Activated T-helper 2 cell treated with anti-CD3 and anti-CD28 coated beads, Interferon-gamma antibody, Interleukin-2, Interleukin-4, amounts not matched to agents 10 μg/mL and 5 μg/mL and 100 μg/mL, durations not matched to agents 14 hours and 24 hours and 36 hours (primary cell): ENCODE measurements around the gene OR2A1. TPM values are rescaled to one million over a fixed set of nuclear protein-coding genes. Genes with fewer than 3 reads are reported as not detected.
"Not testable (repeated sequence)": the region's sequence is repeated elsewhere in the genome, so short reads cannot be mapped to it uniquely, and the experiment has no call there.

Experiments
- DNase-seq: peaks from one replicate; pipeline ENCODE4 v3.0.0; 2021; ENCODE audit warnings: low spot score
- H3K27ac Mint-ChIP-seq: one replicate; pipeline ENCODE4 v1.8.0; 2021; ENCODE audit warnings: mixed read lengths
- H3K27me3 Mint-ChIP-seq: one replicate; pipeline ENCODE4 v1.8.0; 2021; ENCODE audit warnings: low read depth, mixed read lengths
- H3K36me3 Mint-ChIP-seq: one replicate; pipeline ENCODE4 v1.8.0; 2021; ENCODE audit warnings: low read depth, mixed read lengths
- H3K4me1 Mint-ChIP-seq: one replicate; pipeline ENCODE4 v1.8.0; 2021; ENCODE audit warnings: low read depth, mixed read lengths
- H3K4me3 Mint-ChIP-seq: one replicate; pipeline ENCODE4 v1.8.0; 2021; ENCODE audit warnings: low read depth, mild to moderate bottlenecking, moderate library complexity, mixed read lengths
- H3K9me3 Mint-ChIP-seq: one replicate; pipeline ENCODE4 v1.8.0; 2021; ENCODE audit warnings: mixed read lengths
- intact Hi-C: fragments of 100-400 bp; cut with micrococcal nuclease; formaldehyde crosslinking; loops from one replicate; pipeline ENCODE4 v1.15.1; 2023
- total RNA-seq: library from RNA; stranded (reverse); gene quantifications from 2 replicates; pipeline ENCODE4 v1.2.3, GENCODE V29; 2022

OR2A1 gene
- total RNA-seq, 1 donor from 2014 or later: not detected

- H3K36me3 Mint-ChIP-seq, H3K4me1 Mint-ChIP-seq, H3K9me3 Mint-ChIP-seq, intact Hi-C loops, H3K27me3 Mint-ChIP-seq, H3K27ac Mint-ChIP-seq, H3K4me3 Mint-ChIP-seq, DNase-seq: not testable (repeated sequence)
Measured at GRCh38 chr7:144302578-144303303, 9.5 kb upstream of the OR2A1 start.

DNA sequence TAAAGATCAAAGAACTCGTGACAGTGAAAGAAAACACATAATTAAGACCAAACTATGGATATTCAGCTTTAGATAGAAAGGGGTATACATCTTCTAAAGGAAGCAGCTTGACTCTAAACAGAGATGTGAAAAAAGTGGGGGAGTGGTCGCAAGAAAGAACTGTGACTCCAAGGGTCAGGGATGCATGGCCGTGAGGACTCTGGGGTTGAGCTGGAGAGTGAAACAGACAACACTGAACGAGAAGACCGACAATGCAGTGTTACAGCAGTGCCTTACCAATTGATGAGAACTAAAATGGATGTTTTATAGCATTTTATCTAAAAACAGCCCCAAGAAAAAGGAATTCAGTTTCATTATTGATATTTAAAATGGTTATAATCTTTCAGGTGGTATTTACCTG is 8.6 kb upstream of the OR2A1 start:
- H3K4me1 Mint-ChIP-seq, intact Hi-C loops, H3K36me3 Mint-ChIP-seq, H3K27ac Mint-ChIP-seq, H3K9me3 Mint-ChIP-seq, H3K4me3 Mint-ChIP-seq, DNase-seq, H3K27me3 Mint-ChIP-seq: not testable (repeated sequence)

- H3K36me3 Mint-ChIP-seq, H3K27ac Mint-ChIP-seq, H3K4me3 Mint-ChIP-seq, H3K9me3 Mint-ChIP-seq, intact Hi-C loops, DNase-seq, H3K27me3 Mint-ChIP-seq, H3K4me1 Mint-ChIP-seq: not testable (repeated sequence)
Measured at GRCh38 chr7:144305156-144305555, 7.1 kb upstream of the OR2A1 start.

DNA sequence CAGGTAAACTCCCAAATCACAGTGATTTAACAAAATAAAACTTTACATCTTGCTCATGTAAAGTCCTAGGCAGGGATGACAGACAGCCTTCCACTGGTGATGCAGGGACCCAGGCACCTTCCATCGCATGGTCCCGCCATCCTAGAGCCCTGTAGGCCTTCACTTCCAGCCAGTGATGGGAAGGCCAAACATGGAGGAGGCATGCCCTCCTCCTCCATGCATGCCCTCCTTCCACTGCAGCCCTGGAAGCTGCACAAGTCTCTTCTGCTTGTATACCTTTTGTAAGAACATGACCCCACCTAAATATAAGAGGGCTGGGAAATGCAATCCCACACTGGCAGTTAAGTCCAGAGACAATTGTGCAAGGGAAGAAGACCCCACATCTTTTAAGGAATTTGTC is 2.5 kb upstream of the OR2A1 start:
- H3K4me1 Mint-ChIP-seq, H3K36me3 Mint-ChIP-seq, H3K4me3 Mint-ChIP-seq, H3K27ac Mint-ChIP-seq, H3K27me3 Mint-ChIP-seq, DNase-seq, intact Hi-C loops, H3K9me3 Mint-ChIP-seq: not testable (repeated sequence)

- H3K4me1 Mint-ChIP-seq, intact Hi-C loops, DNase-seq, H3K27ac Mint-ChIP-seq, H3K4me3 Mint-ChIP-seq, H3K36me3 Mint-ChIP-seq, H3K9me3 Mint-ChIP-seq, H3K27me3 Mint-ChIP-seq: not testable (repeated sequence)
Measured at GRCh38 chr7:144311218-144311617, 1.0 kb upstream of the OR2A1 start.

- H3K27me3 Mint-ChIP-seq, H3K36me3 Mint-ChIP-seq, intact Hi-C loops, H3K4me1 Mint-ChIP-seq, H3K27ac Mint-ChIP-seq, H3K9me3 Mint-ChIP-seq, DNase-seq, H3K4me3 Mint-ChIP-seq: not testable (repeated sequence)
Measured at GRCh38 chr7:144317537-144317936, 5.3 kb downstream of the OR2A1 start.

GRCh38 chr7:144319547-144319946 is 7.3 kb downstream of the OR2A1 start:
- H3K9me3 Mint-ChIP-seq, H3K36me3 Mint-ChIP-seq, DNase-seq, H3K4me1 Mint-ChIP-seq, H3K27ac Mint-ChIP-seq, H3K4me3 Mint-ChIP-seq, H3K27me3 Mint-ChIP-seq, intact Hi-C loops: not testable (repeated sequence)

DNA sequence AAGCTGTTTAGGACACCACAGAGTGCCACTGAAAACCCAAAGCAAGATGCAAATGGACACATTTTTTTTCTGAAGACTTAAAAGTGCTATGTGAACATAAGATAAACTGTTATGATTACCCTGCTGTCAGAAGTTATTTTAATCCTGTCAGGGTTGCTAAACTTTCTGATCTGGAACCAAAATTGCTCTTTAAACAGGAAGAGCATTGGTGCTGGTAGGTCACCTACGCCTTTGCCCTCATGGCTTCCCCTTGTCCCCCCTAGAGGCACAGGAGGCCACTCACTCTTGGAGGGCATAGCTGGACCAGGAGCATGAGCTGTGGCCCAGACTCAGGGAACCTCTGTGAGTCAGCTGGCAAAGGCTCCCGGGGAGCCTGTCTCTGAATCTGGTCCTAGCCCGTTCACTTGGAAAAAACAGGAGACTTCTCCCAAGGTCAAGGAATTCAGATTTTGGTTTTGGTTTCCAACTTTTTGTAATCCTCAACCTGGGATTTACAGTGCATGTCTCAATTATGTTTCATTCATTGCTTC is 9.5 kb downstream of the OR2A1 start:
- H3K9me3 Mint-ChIP-seq, H3K4me3 Mint-ChIP-seq, H3K27ac Mint-ChIP-seq, H3K27me3 Mint-ChIP-seq, H3K36me3 Mint-ChIP-seq, intact Hi-C loops, DNase-seq, H3K4me1 Mint-ChIP-seq: not testable (repeated sequence)

GRCh38 chr7:144323359-144323758 is 11.1 kb downstream of the OR2A1 start:
- intact Hi-C loops, H3K27me3 Mint-ChIP-seq, DNase-seq, H3K27ac Mint-ChIP-seq, H3K4me1 Mint-ChIP-seq, H3K4me3 Mint-ChIP-seq, H3K36me3 Mint-ChIP-seq, H3K9me3 Mint-ChIP-seq: not testable (repeated sequence)

DNA sequence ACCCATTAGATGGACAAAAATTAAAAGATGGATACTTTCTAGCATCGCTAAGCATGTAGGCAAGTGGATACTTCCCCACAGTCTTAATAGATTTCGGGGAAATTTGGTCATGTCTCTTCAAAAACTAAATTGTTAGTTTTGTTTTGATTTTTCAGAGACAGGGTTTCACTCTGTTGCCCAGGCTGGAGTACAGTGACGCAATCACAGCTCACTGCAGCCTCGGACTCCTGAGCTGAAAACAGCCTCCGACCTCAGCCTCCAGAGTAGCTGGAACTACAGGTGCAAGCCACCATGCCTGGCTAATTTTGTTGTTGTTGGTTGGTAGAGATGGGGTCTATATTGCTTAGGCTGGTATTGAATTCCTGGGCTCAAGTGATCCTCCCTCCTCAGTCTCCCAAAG is 13.6 kb downstream of the OR2A1 start:
- DNase-seq, H3K27me3 Mint-ChIP-seq, H3K4me1 Mint-ChIP-seq, intact Hi-C loops, H3K9me3 Mint-ChIP-seq, H3K36me3 Mint-ChIP-seq, H3K4me3 Mint-ChIP-seq, H3K27ac Mint-ChIP-seq: not testable (repeated sequence)

- H3K4me3 Mint-ChIP-seq, H3K4me1 Mint-ChIP-seq, DNase-seq, H3K36me3 Mint-ChIP-seq, H3K27me3 Mint-ChIP-seq, intact Hi-C loops, H3K9me3 Mint-ChIP-seq, H3K27ac Mint-ChIP-seq: not testable (repeated sequence)
Measured at GRCh38 chr7:144330044-144330443, 17.8 kb downstream of the OR2A1 start.

DNA sequence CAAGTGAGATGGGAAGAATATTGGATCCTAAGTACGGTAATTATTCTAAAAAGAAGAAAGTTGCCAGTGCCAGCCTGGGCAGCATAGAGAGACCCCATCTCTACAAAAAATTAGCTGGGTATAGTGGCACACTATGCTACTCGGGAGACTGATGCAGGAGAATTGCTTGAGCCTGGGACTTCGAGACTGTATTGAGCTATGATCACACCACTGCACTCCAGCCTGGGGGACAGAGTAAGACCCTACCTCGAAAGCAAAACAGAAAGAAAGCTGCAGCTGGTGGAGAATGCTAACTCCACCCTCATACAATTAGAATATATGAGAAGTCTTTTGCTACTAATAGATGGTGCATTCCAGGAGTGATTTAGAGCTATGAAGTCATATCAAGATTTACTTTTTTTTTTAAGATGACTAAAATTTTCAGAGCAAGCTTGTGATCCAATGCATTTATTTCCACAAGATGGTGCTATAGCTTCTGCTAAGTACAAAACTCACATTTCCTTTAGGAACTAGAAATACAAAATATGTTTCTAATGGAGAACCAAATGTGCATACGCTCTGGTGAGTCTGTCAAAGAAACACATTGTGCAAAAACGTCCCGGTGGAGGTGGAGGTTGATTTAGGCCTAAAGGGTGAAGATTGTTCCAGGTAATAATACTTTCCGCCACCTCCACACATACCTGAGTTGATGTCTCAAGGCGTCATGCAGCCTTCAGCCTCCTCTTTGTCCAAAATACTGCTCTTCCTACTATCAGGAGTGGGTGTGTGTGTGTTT is 19.2 kb downstream of the OR2A1 start:
- DNase-seq, intact Hi-C loops, H3K27ac Mint-ChIP-seq, H3K36me3 Mint-ChIP-seq, H3K9me3 Mint-ChIP-seq, H3K4me1 Mint-ChIP-seq, H3K4me3 Mint-ChIP-seq, H3K27me3 Mint-ChIP-seq: not testable (repeated sequence)

GRCh38 chr7:144331996-144332288 is 19.7 kb downstream of the OR2A1 start:
- DNase-seq, H3K9me3 Mint-ChIP-seq, H3K4me1 Mint-ChIP-seq, intact Hi-C loops, H3K36me3 Mint-ChIP-seq, H3K27ac Mint-ChIP-seq, H3K27me3 Mint-ChIP-seq, H3K4me3 Mint-ChIP-seq: not testable (repeated sequence)
